Stimulated activated CD8-positive, alpha-beta memory T cell treated with anti-CD3 and anti-CD28 coated beads, Interleukin-7, amount 100 ng/mL, for 48 hours (primary cell): Measurements from ENCODE around the gene RHOXF2.
"Not testable (repeated sequence)": the region's sequence is repeated elsewhere in the genome, so short reads cannot be mapped to it uniquely, and the experiment has no call there.

ENCODE experiments used
- DNase-seq, 2 donors: peaks; one replicate each; pipeline ENCODE4 v3.0.0-alpha.2; 2020; ENCODE audit warnings: low read depth in 1 of 2; ENCODE audit errors: extremely low read depth in 1 of 2

The RHOXF2 gene

DNA sequence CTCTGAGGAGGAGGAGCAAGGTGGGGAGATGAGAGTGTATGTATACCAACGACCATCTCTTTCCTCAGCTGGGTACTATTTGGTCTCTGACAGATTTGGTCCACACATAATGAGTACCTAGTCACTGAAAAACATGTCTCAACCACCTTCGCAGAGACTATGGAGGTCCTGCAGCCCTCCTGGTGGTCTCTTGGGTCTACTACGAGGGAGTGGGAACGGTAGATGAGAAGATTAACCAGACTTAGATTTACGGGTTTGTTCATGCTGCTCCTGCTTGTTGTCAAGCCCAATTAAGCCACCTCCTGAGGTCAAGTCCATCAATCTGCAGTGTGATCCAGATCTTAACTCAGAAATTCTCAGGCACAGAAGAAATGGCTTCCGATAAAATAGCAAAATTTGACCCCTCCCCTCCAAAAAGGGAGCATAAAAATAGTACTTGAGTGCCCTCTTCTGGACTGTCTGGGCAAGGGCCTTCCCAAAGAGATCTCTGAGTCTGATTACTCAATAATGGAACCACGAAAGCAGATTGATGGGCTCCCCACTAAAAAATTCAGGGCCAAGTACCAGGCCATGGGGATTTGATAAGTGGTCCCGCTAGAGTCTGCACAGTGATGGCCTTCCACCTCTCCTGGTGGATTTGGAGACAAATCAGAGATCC lies 38.3 kb downstream of the RHOXF2 start:
- not testable (repeated sequence) for DNase-seq

DNA sequence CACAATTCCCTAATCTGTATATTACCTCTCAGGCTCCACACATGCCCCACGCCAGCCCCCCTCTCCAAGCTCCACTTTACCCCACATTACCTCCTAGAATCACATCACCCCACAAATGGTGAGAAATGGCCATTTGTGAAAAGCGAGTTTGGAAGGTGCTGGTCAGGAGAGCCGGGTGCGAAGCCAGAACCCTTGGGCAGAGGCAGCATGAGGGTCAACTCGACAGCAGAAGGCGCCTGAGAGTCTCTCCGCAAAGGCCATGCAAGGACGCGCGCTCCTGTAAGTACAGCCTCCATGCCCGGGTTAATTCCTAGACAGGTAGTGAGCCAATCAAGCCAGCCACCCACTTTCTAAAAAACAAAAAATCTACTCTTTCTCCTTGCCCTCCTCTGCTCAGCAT lies 42.4 kb downstream of the RHOXF2 start:
- no peak for DNase-seq

DNA sequence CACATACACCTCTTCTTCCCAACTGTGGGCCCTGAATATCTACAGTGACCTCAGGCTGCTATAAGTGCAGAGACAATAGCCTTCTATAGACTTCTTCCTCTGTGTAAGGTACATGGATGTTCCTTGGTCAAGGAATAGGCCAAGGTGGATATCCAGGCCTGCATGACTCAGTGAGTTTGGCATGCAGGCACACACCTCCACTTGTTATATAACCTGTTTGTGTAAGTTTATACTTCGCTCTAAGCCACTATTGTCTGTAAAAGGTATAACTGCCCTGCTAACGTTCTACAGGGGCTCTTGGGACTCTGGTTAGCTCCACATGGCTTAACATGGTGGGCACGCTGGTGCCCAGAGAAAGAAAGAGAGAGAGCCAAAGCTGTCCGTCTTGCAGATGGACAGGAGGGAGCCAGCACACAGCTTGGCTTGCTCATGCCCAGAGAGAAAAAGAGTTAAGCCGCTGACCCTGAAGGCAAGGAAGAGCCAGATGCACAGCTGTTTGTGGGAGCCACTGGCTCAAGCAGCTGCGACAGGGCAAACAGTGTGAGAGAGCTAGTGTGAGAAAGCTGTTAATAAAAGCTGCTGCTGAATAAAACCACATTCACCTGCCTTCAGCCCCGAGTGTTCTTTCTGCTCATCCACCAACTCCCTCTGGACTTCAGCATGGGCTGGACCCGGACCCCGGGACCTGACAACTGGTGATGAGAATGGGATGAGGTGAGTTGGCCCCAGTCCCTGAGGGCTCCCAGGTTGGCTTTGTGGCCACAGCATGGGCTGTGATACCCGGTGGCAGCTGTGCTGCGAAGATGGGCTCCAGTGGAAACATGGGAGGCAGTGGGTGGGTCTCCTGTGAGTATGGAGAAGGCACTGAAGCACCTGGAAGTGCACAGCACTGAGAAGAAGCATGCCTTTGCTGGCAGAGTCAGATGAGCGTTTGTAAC lies 47.7 kb downstream of the RHOXF2 start:
- DNase-seq: no peak

DNA sequence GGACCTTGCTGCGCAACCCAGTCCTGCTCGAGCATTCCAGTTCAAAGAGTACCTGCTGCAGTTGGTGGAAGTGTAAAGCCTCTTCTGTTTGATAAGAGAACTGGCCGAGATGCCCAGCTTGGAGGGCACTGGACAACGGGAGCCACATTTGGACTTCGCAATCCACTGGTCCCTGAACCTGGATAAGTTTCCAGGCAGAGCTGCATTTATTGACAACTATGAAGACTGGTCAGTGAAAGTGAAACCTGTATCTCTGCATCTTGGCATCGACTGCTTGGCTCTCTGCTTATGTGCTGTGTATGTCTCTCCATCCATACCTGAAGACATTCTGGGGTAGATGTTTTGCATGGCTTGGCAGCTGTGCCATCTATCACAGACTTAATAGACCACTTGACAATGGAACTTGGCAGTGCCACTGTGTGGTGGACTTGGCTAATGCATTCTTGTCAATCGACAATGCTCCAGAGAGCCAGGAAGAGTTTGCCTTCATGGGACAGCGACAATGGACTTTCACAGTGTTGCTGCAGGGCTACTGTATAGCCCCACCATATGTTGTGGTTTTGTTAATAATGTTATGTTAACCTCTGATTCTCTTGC lies 48.7 kb downstream of the RHOXF2 start:
- DNase-seq: no peak

DNA sequence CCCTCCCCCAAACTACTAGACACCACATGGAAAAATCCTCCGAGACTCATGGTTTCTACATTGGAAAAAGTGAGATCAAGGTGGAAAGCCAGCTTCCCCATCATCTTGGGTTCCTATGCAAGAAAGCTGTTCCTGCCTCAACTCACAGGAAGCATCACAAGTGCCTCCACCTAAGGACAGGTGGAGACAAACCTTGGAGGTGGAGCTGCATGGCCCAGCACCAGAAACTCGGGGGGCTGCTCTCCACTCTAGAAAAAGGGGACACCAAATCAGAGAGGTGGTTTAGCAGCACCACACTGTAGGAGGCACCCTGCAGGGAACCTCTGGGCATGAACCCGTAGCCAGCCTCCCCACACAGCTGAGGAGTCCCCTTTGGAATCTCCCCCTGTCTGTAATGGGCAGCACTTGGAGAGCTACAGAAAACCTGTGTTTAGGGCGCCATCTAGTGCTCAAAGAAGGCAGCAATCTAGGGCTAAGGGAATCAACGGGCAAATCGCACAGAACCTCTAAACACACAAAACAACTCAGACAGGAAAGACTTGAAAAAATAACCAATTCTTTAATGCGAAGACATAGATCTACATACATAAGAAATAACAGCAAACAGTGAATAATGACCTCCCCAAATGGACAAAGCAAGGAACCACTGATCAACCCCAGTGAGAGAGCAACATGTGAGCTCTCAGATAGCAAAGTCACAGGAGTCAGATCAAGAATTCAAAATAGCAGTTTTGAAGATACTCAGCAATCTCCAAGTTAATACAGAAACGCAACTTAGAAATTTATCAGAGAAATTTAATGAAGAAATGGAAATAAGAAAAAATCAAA lies 55.2 kb downstream of the RHOXF2 start:
- DNase-seq: peak; percentile 2 to 10
